HepG2 (cell line): Measurements from ENCODE around the gene NAP1L4. TPM values are rescaled to one million over a fixed set of nuclear protein-coding genes. Genes with fewer than 3 reads are reported as not detected.

Experiments used
- ATAC-seq: fragments of 200-7000 bp; cut with Tn5 transposase; 3 replicates; pipeline ENCODE4 v1.9.1; 2020; ENCODE audit warnings: mild to moderate bottlenecking, moderate library complexity
- BruUV-seq: library from RNA; stranded (reverse); fragments of 400-500 nt; replicated peaks from 2 replicates; lab custom pipeline; 2021; lab: Mats Ljungman, UMichigan
- CTCF ChIA-PET: fragments of 300-600 bp; formaldehyde crosslinking; extraction: SDS; loops from one replicate; lab custom pipeline; 2021; ENCODE audit warnings: low total read pairs, inconsistent platforms, low intra/inter-chr PET ratio; lab: Yijun Ruan, JAX
- POLR2A ChIA-PET: fragments of 350-600 bp; sonication (Branson Sonifier 250); formaldehyde crosslinking; loops from one replicate; lab custom pipeline; 2020; ENCODE audit warnings: antibody characterized with exemption, inconsistent platforms; lab: Yijun Ruan, JAX
- DNase-seq: peaks from one replicate; pipeline ENCODE4 v3.0.0-alpha.2; 2015; ENCODE audit warnings: low spot score
- FAIRE-seq: peaks from 3 replicates; lab custom pipeline; 2011; peaks lifted over from hg19 to GRCh38; lab: Jason Lieb, UNC
- H2AFZ ChIP-seq: one replicate; pipeline ENCODE4 v1.6.1; 2011; ENCODE audit warnings: low read length, inconsistent platforms
- H3K27ac ChIP-seq: fragments of 300-600 bp; 3 replicates; pipeline ENCODE4 v1.8.0; 2011; ENCODE audit warnings: mixed run types, mild to moderate bottlenecking, mixed read lengths, low read length, inconsistent platforms; ENCODE audit not compliant: insufficient read depth; ENCODE audit errors: extremely low read length
- H3K27me3 ChIP-seq, 2 experiments: fragments of 200-600 bp in 1 of 2; 2 replicates in 1 of 2; 3 replicates in 1 of 2; pipeline versions ENCODE4 v1.6.0 to v1.8.0; 2011; ENCODE audit warnings: low read length in 2 of 2, mild to moderate bottlenecking in 2 of 2, moderate library complexity in 2 of 2, inconsistent platforms in 1 of 2; ENCODE audit not compliant: insufficient read depth in 2 of 2, control insufficient read depth in 1 of 2
- H3K36me3 ChIP-seq, 2 experiments: fragments of 200-600 bp in 1 of 2; replicated peaks in 1 of 2; 2 replicates in 1 of 2; 3 replicates in 1 of 2; pipeline versions ENCODE4 v1.5.1 to v1.8.0; 2011; ENCODE audit warnings: low read length in 2 of 2, inconsistent platforms in 1 of 2; ENCODE audit not compliant: insufficient read depth in 2 of 2, control insufficient read depth in 1 of 2
- H3K4me1 ChIP-seq: 2 replicates; pipeline ENCODE4 v1.5.1; 2012; ENCODE audit warnings: low read length, inconsistent platforms; ENCODE audit not compliant: insufficient read depth
- H3K4me2 ChIP-seq: 2 replicates; pipeline ENCODE4 v1.6.0; 2011; ENCODE audit warnings: low read depth, low read length, inconsistent platforms
- H3K4me3 ChIP-seq, 3 experiments: fragments of 200-600 bp in 1 of 3; sonication (generic), shearing (Covaris generic) in 1 of 3; replicated peaks in 1 of 3; 2 replicates each; pipeline ENCODE4 v1.5.1; 2011 to 2016; ENCODE audit warnings: low read length in 3 of 3, inconsistent platforms in 2 of 3, low read depth in 2 of 3, mild to moderate bottlenecking in 2 of 3, control low read depth in 1 of 3, mixed read lengths in 1 of 3; ENCODE audit not compliant: insufficient read depth in 1 of 3
- H3K79me2 ChIP-seq: one replicate; pipeline ENCODE4 v1.6.1; 2011; ENCODE audit warnings: low read length, inconsistent platforms; ENCODE audit not compliant: insufficient read depth
- H3K9ac ChIP-seq: 2 replicates; pipeline ENCODE4 v1.6.0; 2011; ENCODE audit warnings: mild to moderate bottlenecking, low read depth, low read length, inconsistent platforms; ENCODE audit not compliant: insufficient read depth
- H3K9me3 ChIP-seq: 2 replicates; pipeline ENCODE4 v1.5.1; 2012; ENCODE audit warnings: mild to moderate bottlenecking, low read length
- H4K20me1 ChIP-seq: 2 replicates; pipeline ENCODE4 v1.6.0; 2011; ENCODE audit warnings: inconsistent platforms, mild to moderate bottlenecking, low read length, moderate library complexity; ENCODE audit not compliant: insufficient read depth
- AGO2 ChIP-seq: fragments of 200-400 bp; formaldehyde crosslinking; optimal IDR thresholded peaks from 2 replicates; pipeline ENCODE3; 2017; ENCODE audit warnings: mild to moderate bottlenecking, low read depth, low read length, moderate library complexity
- ARNTL ChIP-seq: sonication (generic); formaldehyde crosslinking; IDR thresholded peaks from 2 replicates; pipeline ENCODE4 v1.4.0; 2020; ENCODE audit warnings: mild to moderate bottlenecking, missing genetic modification reagents
- ESRRA ChIP-seq: sonication (generic); formaldehyde crosslinking; IDR thresholded peaks from 2 replicates; pipeline ENCODE4 v1.5.1; 2020; ENCODE audit warnings: mild to moderate bottlenecking, low read depth, missing genetic modification reagents
- FOXK1 ChIP-seq: sonication (generic); formaldehyde crosslinking; IDR thresholded peaks from 2 replicates; pipeline ENCODE4 v1.4.0; 2020; ENCODE audit warnings: low read depth, missing genetic modification reagents, borderline replicate concordance
- MEIS1 ChIP-seq: sonication (generic); formaldehyde crosslinking; IDR thresholded peaks from 2 replicates; pipeline ENCODE4 v1.9.0; 2021; ENCODE audit warnings: mild to moderate bottlenecking, missing genetic modification reagents, moderate library complexity, borderline replicate concordance
- SRF ChIP-seq: IDR thresholded peaks from 2 replicates; pipeline ENCODE4 v1.6.1; 2011; ENCODE audit warnings: mild to moderate bottlenecking, low read depth, low read length, moderate library complexity
- USF2 ChIP-seq, 2 experiments: sonication (generic) in 1 of 2; formaldehyde crosslinking in 1 of 2; IDR thresholded peaks; 2 replicates each; pipeline versions ENCODE4 v1.5.1 to v1.6.1; 2011 to 2020; ENCODE audit warnings: borderline replicate concordance in 1 of 2, low read depth in 1 of 2, low read length in 1 of 2, mild to moderate bottlenecking in 1 of 2, missing genetic modification reagents in 1 of 2, moderate library complexity in 1 of 2
- ZFP36 ChIP-seq: fragments of 150-350 bp; IDR thresholded peaks from 2 replicates; pipeline ENCODE4 v1.6.1; 2018; ENCODE audit warnings: borderline replicate concordance, low read length, low read depth; ENCODE audit not compliant: partially characterized antibody
- ZNF33A ChIP-seq: sonication (generic); formaldehyde crosslinking; IDR thresholded peaks from 2 replicates; pipeline ENCODE4 v1.5.1; 2020; ENCODE audit warnings: missing genetic modification reagents, mild to moderate bottlenecking, moderate library complexity, borderline replicate concordance
- ZNF501 ChIP-seq: sonication (generic); formaldehyde crosslinking; IDR thresholded peaks from 2 replicates; pipeline ENCODE4 v1.5.1; 2020; ENCODE audit warnings: mild to moderate bottlenecking, moderate library complexity, missing genetic modification reagents
- WGBS: methylation state at CpG from one replicate; pipeline ENCODE4 v1.1.6; 2017; ENCODE audit warnings: low lambda C conversion rate; 5-methylcytosine and 5-hydroxymethylcytosine counted together
- in situ Hi-C: cut with HindIII; loops from 2 replicates; pipeline ENCODE4 v1.10.0; 2017; ENCODE audit warnings: low pct_unique_long_range_greater_than_20kb; ENCODE audit not compliant: extremely low pct_ligation_motif_present
- intact Hi-C: fragments of 100-400 bp; cut with micrococcal nuclease; formaldehyde crosslinking; loops from one replicate; pipeline ENCODE4 v1.10.0; 2022; ENCODE audit not compliant: unreplicated experiment
- polyA plus RNA-seq, 8 experiments: library from polyadenylated mRNA; depleted of rRNA in 3 of 8; stranded (reverse) in 7 of 8; unstranded in 1 of 8; fragments of >200 nt; fragmentation: Illumina TruSeq in 4 of 8; extraction: Trizol in 4 of 8; gene quantifications; 2 replicates each; pipeline versions ENCODE4 v1.2.1 to v1.2.3, GENCODE V29; 2011 to 2016; ENCODE audit warnings: low read depth in 4 of 8, missing spikeins in 1 of 8, mixed read lengths in 1 of 8; ENCODE audit not compliant: insufficient read depth in 1 of 8
- total RNA-seq, 5 experiments: library from RNA; depleted of rRNA; stranded (reverse); fragments of >200 nt; fragmentation: Illumina TruSeq; extraction: Trizol; gene quantifications; 2 replicates each; pipeline ENCODE4 v1.2.3, GENCODE V29; 2016; ENCODE audit warnings: low read depth in 1 of 5
- TF ChIP-seq, protein P1 (sequence below): sonication (generic); formaldehyde crosslinking; conservative IDR thresholded peaks from 2 replicates; pipeline ENCODE4 v1.4.0; 2020; ENCODE audit warnings: missing genetic modification reagents
- TF ChIP-seq, protein P2 (sequence below): sonication (generic); formaldehyde crosslinking; IDR thresholded peaks from 2 replicates; pipeline ENCODE4 v1.5.1; 2020; ENCODE audit warnings: missing genetic modification reagents, mild to moderate bottlenecking, borderline replicate concordance
- TF ChIP-seq, protein P3 (sequence below): sonication (generic); formaldehyde crosslinking; IDR thresholded peaks from 2 replicates; pipeline ENCODE4 v1.4.0; 2020; ENCODE audit warnings: mild to moderate bottlenecking, missing genetic modification reagents
- TF ChIP-seq, protein P4 (sequence below): IDR thresholded peaks from 2 replicates; pipeline ENCODE4 v1.6.1; 2016; ENCODE audit warnings: low read depth

NAP1L4 gene
- total and polyA plus RNA-seq, 2 of the 13 experiments (the other 11 are each of a cell fraction or from before 2014, with no cell fraction given), result 64.0 to 186 TPM

- H3K4me1 ChIP-seq, result peaks cover 22% of the 10 kb centered on the region
- WGBS, result 40% methylated on average over 6 of the region's 113 CpGs
- POLR2A ChIA-PET, result interaction anchor here (1.1 to 2.3 kb wide), 3 partner anchors 26 to 63 kb away, joined by 4 to 18 read pairs (median 5); partner anchors contain the start of gene NAP1L4
- no peaks in the 10 kb centered on the region for H3K36me3 ChIP-seq
- H3K4me3 ChIP-seq, result peak within 1 kb of the TSS; percentile 49 to 70 (median 62)
- in situ Hi-C loops (no loop called here), intact Hi-C loops (no loop called here)
- TSS peak; percentile 90 for BruUV-seq
- peak within 1 kb of the TSS; percentile 88 for H3K4me2 ChIP-seq
- H2AFZ ChIP-seq, result no peak within 1 kb of the TSS
- H3K9me3 ChIP-seq, result no peaks in the 10 kb centered on the region
- no peaks in the 10 kb centered on the region for H3K79me2 ChIP-seq
- FAIRE-seq (no peak), DNase-seq (no peak), ATAC-seq (no peak)
- CTCF ChIA-PET, result no interaction called here
- 0 out of 2 replicates have a peak, but pooled peaks cover under 1% of the 10 kb centered on the region for H4K20me1 ChIP-seq
- peak within 1 kb of the TSS; percentile 47 for H3K9ac ChIP-seq
- H3K27ac ChIP-seq, result no peak within 1 kb of the TSS
- H3K27me3 ChIP-seq, result peaks cover 7 to 32% of the 10 kb centered on the region in 2 experiments
- TF ChIP-seq ZNF33A (CRISPR knock-in tag) (no peak), SRF (no peak), MEIS1 (CRISPR knock-in tag) (no peak), ZFP36 (no peak), USF2 (IDR thresholded peaks at IDR 0.05; ENCODE audit: low read depth, low read length) (no peak), USF2 (CRISPR knock-in tag; IDR thresholded peaks at IDR 0.05; ENCODE audit: borderline replicate concordance) (no peak), AGO2 (peak; percentile 34), ESRRA (CRISPR knock-in tag) (no peak), ZNF501 (CRISPR knock-in tag) (no peak), FOXK1 (CRISPR knock-in tag) (no peak), ARNTL (CRISPR knock-in tag) (no peak)
- TF ChIP-seq, protein P1, sequence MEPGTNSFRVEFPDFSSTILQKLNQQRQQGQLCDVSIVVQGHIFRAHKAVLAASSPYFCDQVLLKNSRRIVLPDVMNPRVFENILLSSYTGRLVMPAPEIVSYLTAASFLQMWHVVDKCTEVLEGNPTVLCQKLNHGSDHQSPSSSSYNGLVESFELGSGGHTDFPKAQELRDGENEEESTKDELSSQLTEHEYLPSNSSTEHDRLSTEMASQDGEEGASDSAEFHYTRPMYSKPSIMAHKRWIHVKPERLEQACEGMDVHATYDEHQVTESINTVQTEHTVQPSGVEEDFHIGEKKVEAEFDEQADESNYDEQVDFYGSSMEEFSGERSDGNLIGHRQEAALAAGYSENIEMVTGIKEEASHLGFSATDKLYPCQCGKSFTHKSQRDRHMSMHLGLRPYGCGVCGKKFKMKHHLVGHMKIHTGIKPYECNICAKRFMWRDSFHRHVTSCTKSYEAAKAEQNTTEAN, result no peak
- TF ChIP-seq, protein P2, sequence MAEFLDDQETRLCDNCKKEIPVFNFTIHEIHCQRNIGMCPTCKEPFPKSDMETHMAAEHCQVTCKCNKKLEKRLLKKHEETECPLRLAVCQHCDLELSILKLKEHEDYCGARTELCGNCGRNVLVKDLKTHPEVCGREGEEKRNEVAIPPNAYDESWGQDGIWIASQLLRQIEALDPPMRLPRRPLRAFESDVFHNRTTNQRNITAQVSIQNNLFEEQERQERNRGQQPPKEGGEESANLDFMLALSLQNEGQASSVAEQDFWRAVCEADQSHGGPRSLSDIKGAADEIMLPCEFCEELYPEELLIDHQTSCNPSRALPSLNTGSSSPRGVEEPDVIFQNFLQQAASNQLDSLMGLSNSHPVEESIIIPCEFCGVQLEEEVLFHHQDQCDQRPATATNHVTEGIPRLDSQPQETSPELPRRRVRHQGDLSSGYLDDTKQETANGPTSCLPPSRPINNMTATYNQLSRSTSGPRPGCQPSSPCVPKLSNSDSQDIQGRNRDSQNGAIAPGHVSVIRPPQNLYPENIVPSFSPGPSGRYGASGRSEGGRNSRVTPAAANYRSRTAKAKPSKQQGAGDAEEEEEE, result no peak
- TF ChIP-seq, protein P3, sequence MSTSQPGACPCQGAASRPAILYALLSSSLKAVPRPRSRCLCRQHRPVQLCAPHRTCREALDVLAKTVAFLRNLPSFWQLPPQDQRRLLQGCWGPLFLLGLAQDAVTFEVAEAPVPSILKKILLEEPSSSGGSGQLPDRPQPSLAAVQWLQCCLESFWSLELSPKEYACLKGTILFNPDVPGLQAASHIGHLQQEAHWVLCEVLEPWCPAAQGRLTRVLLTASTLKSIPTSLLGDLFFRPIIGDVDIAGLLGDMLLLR (CRISPR knock-in tag), result no peak
- TF ChIP-seq, protein P4, sequence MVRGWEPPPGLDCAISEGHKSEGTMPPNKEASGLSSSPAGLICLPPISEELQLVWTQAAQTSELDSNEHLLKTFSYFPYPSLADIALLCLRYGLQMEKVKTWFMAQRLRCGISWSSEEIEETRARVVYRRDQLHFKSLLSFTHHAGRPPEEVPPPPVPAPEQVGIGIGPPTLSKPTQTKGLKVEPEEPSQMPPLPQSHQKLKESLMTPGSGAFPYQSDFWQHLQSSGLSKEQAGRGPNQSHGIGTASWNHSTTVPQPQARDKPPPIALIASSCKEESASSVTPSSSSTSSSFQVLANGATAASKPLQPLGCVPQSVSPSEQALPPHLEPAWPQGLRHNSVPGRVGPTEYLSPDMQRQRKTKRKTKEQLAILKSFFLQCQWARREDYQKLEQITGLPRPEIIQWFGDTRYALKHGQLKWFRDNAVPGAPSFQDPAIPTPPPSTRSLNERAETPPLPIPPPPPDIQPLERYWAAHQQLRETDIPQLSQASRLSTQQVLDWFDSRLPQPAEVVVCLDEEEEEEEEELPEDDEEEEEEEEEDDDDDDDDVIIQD (CRISPR knock-in tag), result no peak
These were observed 63.3 kb downstream of the NAP1L4 start, which contains the start of gene PHLDA2 for GRCh38 chr11:2928605-2929530. Gene PHLDA2, minus strand, starts transcription at chr11:2929420. Its CDS starts 56 bp downstream, at chr11:2929364.
